H9 (cell line): ENCODE measurements around the gene FADS3. TPM values are rescaled to one million over a fixed set of nuclear protein-coding genes. Genes with fewer than 3 reads are reported as not detected.

Experiments
- DNase-seq: peaks from one replicate; pipeline ENCODE4 v3.0.0-alpha.2; 2017
- H2AFZ ChIP-seq: one replicate; pipeline ENCODE4 v1.6.1; 2013; ENCODE audit warnings: mild to moderate bottlenecking, low read length, control low read depth, moderate library complexity
- H2AK5ac ChIP-seq: 2 replicates; pipeline ENCODE4 v1.6.1; 2013; ENCODE audit warnings: low read length, control low read depth, mixed read lengths; ENCODE audit not compliant: insufficient read length
- H2BK120ac ChIP-seq: one replicate; pipeline ENCODE4 v1.6.1; 2013; ENCODE audit warnings: low read depth, mild to moderate bottlenecking, low read length, control low read depth, inconsistent platforms; ENCODE audit not compliant: poor library complexity, severe bottlenecking
- H2BK12ac ChIP-seq: 2 replicates; pipeline ENCODE4 v1.6.1; 2013; ENCODE audit warnings: low read length, control low read depth, mixed read lengths, low read depth; ENCODE audit not compliant: insufficient read length
- H2BK15ac ChIP-seq: 2 replicates; pipeline ENCODE4 v1.6.1; 2013; ENCODE audit warnings: low read depth, low read length, control low read depth
- H2BK20ac ChIP-seq: one replicate; pipeline ENCODE4 v1.6.1; 2013; ENCODE audit warnings: low read depth, mild to moderate bottlenecking, low read length, control low read depth, inconsistent platforms; ENCODE audit not compliant: poor library complexity, severe bottlenecking
- H2BK5ac ChIP-seq: 2 replicates; pipeline ENCODE4 v1.6.1; 2013; ENCODE audit warnings: low read length, control low read depth, mixed read lengths; ENCODE audit not compliant: insufficient read length
- H3K14ac ChIP-seq: 2 replicates; pipeline ENCODE4 v1.6.1; 2013; ENCODE audit warnings: low read length, control low read depth; ENCODE audit not compliant: insufficient read depth
- H3K18ac ChIP-seq: 2 replicates; pipeline ENCODE4 v1.6.1; 2013; ENCODE audit warnings: low read depth, mild to moderate bottlenecking, mixed read lengths, low read length, control low read depth; ENCODE audit not compliant: insufficient read length
- H3K23ac ChIP-seq: 2 replicates; pipeline ENCODE4 v1.6.1; 2013; ENCODE audit warnings: low read length, control low read depth, mixed read lengths, low read depth; ENCODE audit not compliant: insufficient read length
- H3K23me2 ChIP-seq: 2 replicates; pipeline ENCODE4 v1.6.1; 2013; ENCODE audit warnings: low read depth, mild to moderate bottlenecking, mixed read lengths, low read length, control low read depth; ENCODE audit not compliant: insufficient read length, poor library complexity, severe bottlenecking
- H3K27ac ChIP-seq: 2 replicates; pipeline ENCODE4 v1.5.1; 2013; ENCODE audit warnings: low read length, control low read depth, mixed read lengths, low read depth; ENCODE audit not compliant: insufficient read length
- H3K27me3 ChIP-seq: 2 replicates; pipeline ENCODE4 v1.6.1; 2013; ENCODE audit warnings: low read length, control low read depth, inconsistent platforms; ENCODE audit not compliant: insufficient read depth
- H3K4ac ChIP-seq: 2 replicates; pipeline ENCODE4 v1.6.1; 2013; ENCODE audit warnings: low read depth, mild to moderate bottlenecking, control low read depth, inconsistent platforms, low read length, moderate library complexity
- H3K4me1 ChIP-seq: 2 replicates; pipeline ENCODE4 v1.6.1; 2013; ENCODE audit warnings: low read length, control low read depth, inconsistent platforms; ENCODE audit not compliant: insufficient read depth
- H3K4me2 ChIP-seq: 2 replicates; pipeline ENCODE4 v1.6.1; 2013; ENCODE audit warnings: low read length, control low read depth, mixed read lengths; ENCODE audit not compliant: insufficient read length, insufficient read depth
- H3K56ac ChIP-seq: 2 replicates; pipeline ENCODE4 v1.6.1; 2013; ENCODE audit warnings: low read depth, mild to moderate bottlenecking, mixed read lengths, low read length, control low read depth; ENCODE audit not compliant: insufficient read length
- H3K79me1 ChIP-seq: 2 replicates; pipeline ENCODE4 v1.6.1; 2013; ENCODE audit warnings: low read depth, mild to moderate bottlenecking, moderate library complexity, low read length, control low read depth, inconsistent platforms; ENCODE audit not compliant: insufficient read depth, poor library complexity, severe bottlenecking
- H3K79me2 ChIP-seq: 2 replicates; pipeline ENCODE4 v1.6.1; 2013; ENCODE audit warnings: low read length, control low read depth, inconsistent platforms; ENCODE audit not compliant: insufficient read depth
- H3K9ac ChIP-seq: 2 replicates; pipeline ENCODE4 v1.6.1; 2013; ENCODE audit warnings: low read length, control low read depth, mixed read lengths; ENCODE audit not compliant: insufficient read length; ENCODE audit errors: extremely low read depth
- H3K9me3 ChIP-seq: one replicate; pipeline ENCODE4 v1.6.1; 2013; ENCODE audit warnings: low read depth, low read length, inconsistent platforms; ENCODE audit not compliant: control insufficient read depth
- H3T11ph ChIP-seq: one replicate; pipeline ENCODE4 v1.6.1; 2013; ENCODE audit warnings: mild to moderate bottlenecking, low read length, control low read depth, inconsistent platforms
- H4K20me1 ChIP-seq: one replicate; pipeline ENCODE4 v1.6.1; 2013; ENCODE audit not compliant: control insufficient read depth, insufficient read length, insufficient read depth
- H4K5ac ChIP-seq: 2 replicates; pipeline ENCODE4 v1.6.1; 2013; ENCODE audit warnings: low read depth, mild to moderate bottlenecking, mixed read lengths, low read length, control low read depth; ENCODE audit not compliant: insufficient read length
- H4K8ac ChIP-seq: replicated peaks from 2 replicates; pipeline ENCODE4 v1.6.1; 2013; ENCODE audit warnings: low read length, control low read depth, mixed read lengths, low read depth; ENCODE audit not compliant: insufficient read length
- H4K91ac ChIP-seq: 2 replicates; pipeline ENCODE4 v1.6.1; 2013; ENCODE audit warnings: low read depth, mild to moderate bottlenecking, moderate library complexity, mixed read lengths, low read length, control low read depth; ENCODE audit not compliant: insufficient read length
- H3K27ac Mint-ChIP-seq, 3 experiments: 2 replicates in 2 of 3; 3 replicates in 1 of 3; pipeline ENCODE4 v1.8.0; 2020 to 2021; ENCODE audit warnings: mixed read lengths in 3 of 3, mild to moderate bottlenecking in 1 of 3, moderate library complexity in 1 of 3
- H3K27me3 Mint-ChIP-seq: 2 replicates; pipeline ENCODE4 v1.8.0; 2021; ENCODE audit warnings: low read depth, mild to moderate bottlenecking, moderate library complexity, mixed read lengths
- H3K36me3 Mint-ChIP-seq, 3 experiments: 2 replicates in 2 of 3; 3 replicates in 1 of 3; pipeline ENCODE4 v1.8.0; 2020 to 2021; ENCODE audit warnings: low read depth in 3 of 3, mixed read lengths in 3 of 3; ENCODE audit not compliant: insufficient read depth in 1 of 3
- H3K4me1 Mint-ChIP-seq, 2 experiments: 2 replicates each; pipeline ENCODE4 v1.8.0; 2020; ENCODE audit warnings: mixed read lengths in 2 of 2
- H3K4me3 Mint-ChIP-seq, 2 experiments: 2 replicates in 1 of 2; 3 replicates in 1 of 2; pipeline ENCODE4 v1.8.0; 2020 to 2021; ENCODE audit warnings: mild to moderate bottlenecking in 2 of 2, mixed read lengths in 2 of 2, moderate library complexity in 1 of 2
- H3K9me3 Mint-ChIP-seq, 2 experiments: 2 replicates in 1 of 2; 3 replicates in 1 of 2; pipeline ENCODE4 v1.8.0; 2020; ENCODE audit warnings: mild to moderate bottlenecking in 2 of 2, mixed read lengths in 2 of 2, moderate library complexity in 1 of 2
- WGBS: extraction: QIAGEN DNeasy Blood & Tissue Kit; methylation state at CpG from one replicate; pipeline ENCODE4 v1.1.7; 2013; ENCODE audit warnings: missing lambda C conversion rate, low lambda C conversion rate, mixed read lengths; ENCODE audit not compliant: insufficient read length; ENCODE audit errors: extremely low coverage; 5-methylcytosine and 5-hydroxymethylcytosine counted together
- total RNA-seq: library from RNA; stranded (reverse); gene quantifications from 2 replicates; pipeline ENCODE4 v1.2.1, GENCODE V29; 2021
- TF ChIP-seq, protein P1 (sequence below): fragments of 200-600 bp; sonication (generic); conservative IDR thresholded peaks from 3 replicates; pipeline ENCODE4 v1.8.0; 2021; ENCODE audit warnings: antibody characterized with exemption, mild to moderate bottlenecking

FADS3 gene
- total RNA-seq, 1 experiment from 2014 or later: 34.9 TPM

DNA sequence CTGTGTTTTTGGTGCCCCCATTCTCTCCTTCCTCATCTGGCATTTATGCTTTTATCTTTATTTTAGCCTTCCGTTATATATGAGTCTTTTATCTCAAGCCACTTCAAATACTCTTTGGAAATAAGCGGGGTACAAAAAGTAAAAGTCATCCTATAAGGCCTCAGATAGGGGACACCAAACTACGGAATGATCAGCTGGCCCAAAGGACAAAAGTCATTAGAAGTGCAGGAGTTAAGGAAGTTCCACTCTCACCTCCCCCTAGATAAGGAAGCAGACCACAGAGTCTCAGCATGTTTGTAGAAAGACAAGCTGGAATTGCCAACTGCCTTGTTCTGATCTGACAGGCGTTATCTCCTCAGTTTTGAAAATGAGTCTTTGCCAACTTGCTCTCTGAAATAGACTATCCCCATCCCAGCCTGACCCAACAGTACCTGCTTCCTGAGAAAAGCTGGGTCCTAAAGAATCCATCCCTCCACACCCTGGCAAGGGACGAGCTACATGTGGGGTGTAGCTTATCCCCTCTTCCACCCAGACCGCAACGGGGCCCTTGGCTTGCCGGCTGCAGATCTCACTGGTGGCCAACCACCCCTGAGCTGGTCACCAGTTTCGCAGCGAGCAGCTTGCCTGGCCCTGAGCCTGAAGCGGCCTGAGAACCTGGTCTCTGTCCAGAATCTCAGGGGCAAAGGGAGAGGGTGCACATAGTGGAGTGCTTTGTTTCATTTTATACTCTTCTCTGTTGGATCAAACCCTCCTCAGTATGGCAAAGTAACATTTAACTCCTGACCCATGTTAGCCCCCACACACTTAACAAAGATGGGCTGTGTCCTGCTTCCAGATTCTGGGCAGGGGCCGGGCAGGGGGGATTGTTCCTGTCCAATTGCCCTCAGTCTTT is 49.5 kb downstream of the FADS3 start:
- TF ChIP-seq, protein P1, sequence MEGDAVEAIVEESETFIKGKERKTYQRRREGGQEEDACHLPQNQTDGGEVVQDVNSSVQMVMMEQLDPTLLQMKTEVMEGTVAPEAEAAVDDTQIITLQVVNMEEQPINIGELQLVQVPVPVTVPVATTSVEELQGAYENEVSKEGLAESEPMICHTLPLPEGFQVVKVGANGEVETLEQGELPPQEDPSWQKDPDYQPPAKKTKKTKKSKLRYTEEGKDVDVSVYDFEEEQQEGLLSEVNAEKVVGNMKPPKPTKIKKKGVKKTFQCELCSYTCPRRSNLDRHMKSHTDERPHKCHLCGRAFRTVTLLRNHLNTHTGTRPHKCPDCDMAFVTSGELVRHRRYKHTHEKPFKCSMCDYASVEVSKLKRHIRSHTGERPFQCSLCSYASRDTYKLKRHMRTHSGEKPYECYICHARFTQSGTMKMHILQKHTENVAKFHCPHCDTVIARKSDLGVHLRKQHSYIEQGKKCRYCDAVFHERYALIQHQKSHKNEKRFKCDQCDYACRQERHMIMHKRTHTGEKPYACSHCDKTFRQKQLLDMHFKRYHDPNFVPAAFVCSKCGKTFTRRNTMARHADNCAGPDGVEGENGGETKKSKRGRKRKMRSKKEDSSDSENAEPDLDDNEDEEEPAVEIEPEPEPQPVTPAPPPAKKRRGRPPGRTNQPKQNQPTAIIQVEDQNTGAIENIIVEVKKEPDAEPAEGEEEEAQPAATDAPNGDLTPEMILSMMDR: no peak
- H3K27ac Mint-ChIP-seq: peak overlapping the region in 1 of 3 experiments; percentile 8; a peak in 2 of 7 replicates
- Histone ChIP-seq H3K14ac (no peak overlapping the region), H2AFZ (no peak overlapping the region), H3K4me1 (no peaks in the 10 kb centered on the region), H3K4me2 (no peak overlapping the region), H4K8ac (no peak overlapping the region), H3K9ac (no peak overlapping the region), H3K56ac (no peak overlapping the region), H3K23me2 (no peaks in the 10 kb centered on the region), H3K79me2 (no peaks in the 10 kb centered on the region; the same call in 1 of the 2 replicates), H3K9me3 (no peaks in the 10 kb centered on the region), H3T11ph (no peak overlapping the region), H2AK5ac (no peak overlapping the region), H3K4ac (no peak overlapping the region), H4K5ac (no peak overlapping the region), H2BK20ac (no peak overlapping the region), H3K23ac (no peak overlapping the region), H2BK12ac (no peak overlapping the region), H4K20me1 (peaks cover 3% of the 10 kb centered on the region), H3K27ac (no peak overlapping the region), H3K27me3 (no peaks in the 10 kb centered on the region), H3K18ac (no peak overlapping the region), H2BK5ac (no peak overlapping the region), H2BK120ac (no peak overlapping the region), H3K79me1 (peaks cover 2% of the 10 kb centered on the region), H4K91ac (no peak overlapping the region), H2BK15ac (no peak overlapping the region)
- no peak for DNase-seq
- no CpG with 5 or more reads among the region's 12 CpGs for WGBS
- no peaks in the 10 kb centered on the region for H3K9me3 Mint-ChIP-seq
- no peak overlapping the region for H3K4me3 Mint-ChIP-seq
- H3K36me3 Mint-ChIP-seq: peaks cover 62 to 91% (median 89%) of the 10 kb centered on the region in 3 experiments
- no peaks in the 10 kb centered on the region for H3K27me3 Mint-ChIP-seq
- H3K4me1 Mint-ChIP-seq: peaks cover 3 to 8% of the 10 kb centered on the region in 2 experiments; a peak in 3 of 4 replicates
